ENCODE data around the gene COMP.

Gene COMP

DNA sequence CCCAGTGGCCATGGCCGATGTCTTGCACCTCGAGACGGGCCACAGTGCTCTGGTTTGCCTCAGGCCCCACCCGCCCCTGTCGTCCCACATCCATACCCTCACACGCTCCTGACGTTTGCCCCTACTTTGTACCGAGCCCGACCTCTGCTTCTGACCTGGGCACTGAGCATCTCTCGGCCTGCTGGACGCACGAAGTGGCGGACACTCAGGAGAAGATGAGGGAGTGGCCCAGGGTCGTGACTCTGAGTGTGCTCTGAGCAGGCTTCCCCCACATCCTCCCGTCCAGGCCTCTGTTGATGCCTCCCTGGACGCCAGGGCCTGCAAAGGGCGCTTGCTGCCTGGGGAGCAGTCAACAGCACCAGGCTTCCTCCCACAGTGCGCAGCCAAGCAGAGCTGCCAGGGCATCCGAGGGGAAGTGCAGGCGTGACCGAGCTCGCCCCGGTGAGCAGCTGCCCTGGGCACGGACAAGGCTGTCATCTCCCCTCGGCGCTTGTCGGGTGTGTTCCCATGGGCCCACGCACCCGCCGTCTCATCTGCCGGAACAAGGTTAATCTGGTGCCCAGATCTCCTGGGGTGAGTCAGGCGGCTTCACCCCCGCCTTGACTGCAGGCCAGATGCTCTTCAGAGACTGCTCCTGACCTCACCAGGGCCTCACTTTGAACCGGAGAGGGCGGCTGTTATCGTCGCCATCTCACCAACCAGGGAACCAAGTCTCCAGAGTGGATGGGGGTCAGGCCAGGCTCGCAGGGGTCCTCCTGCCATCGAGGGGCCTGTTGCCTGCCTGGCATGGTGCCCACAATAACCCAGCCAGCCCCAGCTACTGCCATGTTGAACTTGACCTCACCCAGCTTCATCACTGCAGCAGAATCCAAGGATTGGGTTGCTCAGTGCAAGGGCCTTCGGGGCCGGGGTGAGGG, 27.2 kb downstream of the COMP start:
- TF ChIP-seq, protein P1, sequence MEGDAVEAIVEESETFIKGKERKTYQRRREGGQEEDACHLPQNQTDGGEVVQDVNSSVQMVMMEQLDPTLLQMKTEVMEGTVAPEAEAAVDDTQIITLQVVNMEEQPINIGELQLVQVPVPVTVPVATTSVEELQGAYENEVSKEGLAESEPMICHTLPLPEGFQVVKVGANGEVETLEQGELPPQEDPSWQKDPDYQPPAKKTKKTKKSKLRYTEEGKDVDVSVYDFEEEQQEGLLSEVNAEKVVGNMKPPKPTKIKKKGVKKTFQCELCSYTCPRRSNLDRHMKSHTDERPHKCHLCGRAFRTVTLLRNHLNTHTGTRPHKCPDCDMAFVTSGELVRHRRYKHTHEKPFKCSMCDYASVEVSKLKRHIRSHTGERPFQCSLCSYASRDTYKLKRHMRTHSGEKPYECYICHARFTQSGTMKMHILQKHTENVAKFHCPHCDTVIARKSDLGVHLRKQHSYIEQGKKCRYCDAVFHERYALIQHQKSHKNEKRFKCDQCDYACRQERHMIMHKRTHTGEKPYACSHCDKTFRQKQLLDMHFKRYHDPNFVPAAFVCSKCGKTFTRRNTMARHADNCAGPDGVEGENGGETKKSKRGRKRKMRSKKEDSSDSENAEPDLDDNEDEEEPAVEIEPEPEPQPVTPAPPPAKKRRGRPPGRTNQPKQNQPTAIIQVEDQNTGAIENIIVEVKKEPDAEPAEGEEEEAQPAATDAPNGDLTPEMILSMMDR (IDR thresholded peaks at IDR 0.05; ENCODE audit: insufficient read depth, low read length, missing control alignments): no peak
- peak; percentile 31 for DNase-seq (ENCODE audit: low read depth, low spot score)
- H3K4me3 ChIP-seq (ENCODE audit: low read depth, low read length): no peak overlapping the region
- ChIA-PET POLR2A (interaction anchor here (1.0 to 1.1 kb wide), 2 partner anchors 9 to 10 kb away, joined by 3 read pairs; no protein-coding TSS in a partner anchor), CTCF (no interaction called here)

DNA sequence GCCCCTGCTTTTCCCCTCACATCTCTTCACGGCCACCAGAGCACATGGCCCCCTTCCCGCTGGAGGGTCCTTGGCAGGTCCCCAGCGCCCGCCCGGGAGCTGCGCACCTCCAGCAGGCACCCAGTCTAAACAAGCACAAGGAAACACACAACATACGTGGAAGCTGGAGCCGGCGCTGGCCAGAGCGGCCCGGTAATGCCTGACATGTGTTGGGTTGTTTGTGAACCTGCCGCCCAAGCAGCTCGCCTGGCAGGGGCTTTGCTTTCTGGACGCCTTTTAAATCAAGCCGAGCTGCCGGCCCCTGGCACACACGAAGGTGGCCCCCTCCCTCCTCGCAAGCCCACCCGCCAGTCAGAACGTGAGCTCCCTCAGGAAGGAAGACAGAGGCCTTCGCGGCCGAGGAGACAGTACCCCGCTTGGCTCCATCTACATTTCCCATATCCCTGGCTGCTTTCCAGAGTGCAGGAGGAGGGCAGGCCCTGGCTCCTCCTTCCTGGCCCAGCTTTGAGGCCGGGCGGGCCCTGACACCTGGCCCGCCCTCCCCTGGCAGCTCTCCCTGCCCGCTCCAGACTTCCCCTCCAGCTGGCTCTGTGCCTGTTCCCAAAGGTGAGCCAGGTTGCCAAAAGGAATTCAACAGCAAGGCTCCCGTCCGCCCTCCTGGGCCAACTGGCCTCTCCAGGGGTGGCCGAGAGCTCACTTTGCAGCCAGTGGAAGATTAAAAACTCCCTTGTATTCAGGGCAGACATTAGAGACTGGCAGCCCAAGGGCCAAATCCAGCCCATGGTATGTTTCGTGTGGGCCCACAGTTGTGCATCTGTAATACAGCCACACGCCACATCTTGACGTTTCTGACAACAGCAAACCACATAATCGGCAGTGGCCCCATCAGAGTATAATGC, 28.7 kb downstream of the COMP start:
- POLR2A ChIA-PET: no interaction called here
- no peak for DNase-seq (ENCODE audit: low read depth, low spot score)
- CTCF ChIA-PET: interaction anchor here (0.7 kb wide), 1 partner anchor 168 kb away, joined by 3 read pairs; no protein-coding TSS in a partner anchor
- H3K4me3 ChIP-seq (ENCODE audit: low read depth, low read length): no peak overlapping the region
- TF ChIP-seq, protein P1 (IDR thresholded peaks at IDR 0.05; ENCODE audit: insufficient read depth, low read length, missing control alignments): no peak

DNA sequence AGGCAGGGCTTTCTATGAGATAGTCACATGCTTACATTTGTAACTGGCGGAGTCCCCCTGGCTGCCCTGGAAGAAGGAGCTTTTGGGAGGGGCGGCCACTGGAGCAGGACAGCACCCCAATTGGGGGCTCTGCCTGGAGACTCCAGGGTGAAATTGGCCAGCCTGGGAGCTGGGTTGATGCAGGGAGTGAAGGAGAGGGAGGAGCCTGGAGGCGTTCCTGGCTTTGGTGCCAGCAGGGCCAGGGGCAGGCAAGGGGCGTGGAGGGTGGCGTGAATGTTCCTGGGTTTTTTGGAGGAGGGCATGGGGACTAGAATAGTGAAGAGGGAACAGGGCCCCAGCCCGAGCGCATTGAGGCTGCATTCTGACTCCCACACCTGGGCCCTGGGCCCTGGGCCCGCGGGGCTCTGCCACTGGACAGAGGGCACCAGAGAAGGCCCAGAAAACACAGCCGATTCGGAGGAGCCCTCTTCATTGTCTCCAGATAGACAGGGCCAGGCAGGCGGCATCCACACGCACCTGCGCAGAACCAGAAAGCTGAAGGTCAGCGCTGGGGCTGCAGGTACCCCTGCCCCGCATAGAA, 29.5 kb downstream of the COMP start:
- H3K4me3 ChIP-seq (ENCODE audit: low read depth, low read length): no peak overlapping the region
- TF ChIP-seq, protein P1 (IDR thresholded peaks at IDR 0.05; ENCODE audit: insufficient read depth, low read length, missing control alignments): no peak
- no peak for DNase-seq (ENCODE audit: low read depth, low spot score)
- ChIA-PET POLR2A (no interaction called here), CTCF (no interaction called here)

DNA sequence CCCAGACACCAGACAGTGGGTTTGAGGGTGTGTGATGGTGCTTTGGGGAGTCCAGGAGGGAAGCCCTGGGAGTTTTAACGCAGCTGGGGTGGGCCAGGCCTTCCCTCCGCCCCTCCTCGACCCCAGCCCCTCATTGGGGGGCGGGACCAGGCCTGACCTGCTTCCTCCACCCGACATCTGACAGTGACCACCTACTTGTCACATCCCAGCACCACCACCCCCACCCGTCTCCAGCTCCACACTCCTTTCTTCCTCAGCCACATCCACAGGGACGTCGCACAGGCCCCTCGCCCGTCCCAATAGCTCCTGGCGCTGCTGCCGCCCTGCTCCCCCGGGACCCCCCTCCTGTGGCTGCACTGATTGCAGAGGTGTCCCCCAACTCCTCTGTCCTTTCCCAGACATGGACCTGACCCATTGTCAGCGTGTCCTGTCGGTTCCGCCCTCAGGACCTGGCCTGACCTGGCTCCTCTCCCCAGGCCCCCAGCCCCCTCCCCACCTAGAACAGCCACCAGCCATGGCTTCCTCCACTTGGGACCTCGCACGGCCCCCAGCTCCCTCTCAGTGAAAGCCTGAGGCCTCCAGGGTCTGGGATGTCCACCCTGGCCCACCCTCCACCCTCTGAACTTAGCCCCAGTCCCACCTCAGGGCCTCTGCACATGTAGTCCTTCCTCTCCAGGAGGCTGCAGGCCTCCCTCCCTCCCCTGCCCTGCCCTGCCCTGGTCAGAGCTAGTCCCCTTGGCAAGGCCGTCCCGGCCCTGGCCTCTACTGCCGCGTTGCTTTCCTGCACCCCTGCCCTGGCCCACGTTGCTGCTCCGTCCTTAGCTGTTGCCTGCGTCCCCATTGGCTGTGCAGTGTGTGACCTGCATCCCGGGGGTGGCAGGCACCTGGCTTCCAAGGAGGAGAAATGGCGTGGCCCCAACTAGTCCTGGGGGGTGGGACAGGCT, 30.4 kb downstream of the COMP start:
- DNase-seq (ENCODE audit: low read depth, low spot score): no peak
- TF ChIP-seq, protein P1 (IDR thresholded peaks at IDR 0.05; ENCODE audit: insufficient read depth, low read length, missing control alignments): no peak
- ChIA-PET POLR2A (no interaction called here), CTCF (interaction anchor here (0.9 kb wide), 1 partner anchor 171 kb away, joined by 3 read pairs; no protein-coding TSS in a partner anchor)
- no peak overlapping the region for H3K4me3 ChIP-seq (ENCODE audit: low read depth, low read length)

DNA sequence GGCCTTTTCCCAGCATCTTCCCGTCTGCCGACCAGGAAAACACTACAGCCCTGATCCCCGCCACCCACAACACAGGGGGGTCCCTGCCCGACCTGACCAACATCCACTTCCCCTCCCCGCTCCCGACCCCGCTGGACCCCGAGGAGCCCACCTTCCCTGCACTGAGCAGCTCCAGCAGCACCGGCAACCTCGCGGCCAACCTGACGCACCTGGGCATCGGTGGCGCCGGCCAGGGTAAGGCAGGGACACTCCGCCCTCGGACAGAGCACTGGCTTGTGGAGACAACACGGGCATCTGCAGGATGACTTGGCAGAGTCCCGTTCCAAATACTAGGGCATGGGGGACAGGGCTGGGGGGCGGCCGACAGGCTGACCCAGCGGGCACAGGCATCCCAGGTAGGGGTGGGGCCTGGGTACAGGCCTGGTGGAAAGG, 31.1 kb downstream of the COMP start:
- POLR2A ChIA-PET: no interaction called here
- H3K4me3 ChIP-seq (ENCODE audit: low read depth, low read length): no peak overlapping the region
- DNase-seq (ENCODE audit: low read depth, low spot score): no peak
- CTCF ChIA-PET: interaction anchor here (0.9 kb wide), 1 partner anchor 170 kb away, joined by 3 read pairs; no protein-coding TSS in a partner anchor
- TF ChIP-seq, protein P1 (IDR thresholded peaks at IDR 0.05; ENCODE audit: insufficient read depth, low read length, missing control alignments): no peak

Measured in AG04449 (cell line).